ENCODE measurements around the gene EIF3J.

EIF3J gene

GRCh38 chr15:44500555-44500954, 36.4 kb upstream of the EIF3J start:
- CTCF ChIA-PET = interaction anchor here (0.6 kb wide), 1 partner anchor 228 kb away, joined by 3 read pairs; no protein-coding TSS in a partner anchor
- no peak for DNase-seq (ENCODE audit: low spot score)
- TF ChIP-seq, protein P1, sequence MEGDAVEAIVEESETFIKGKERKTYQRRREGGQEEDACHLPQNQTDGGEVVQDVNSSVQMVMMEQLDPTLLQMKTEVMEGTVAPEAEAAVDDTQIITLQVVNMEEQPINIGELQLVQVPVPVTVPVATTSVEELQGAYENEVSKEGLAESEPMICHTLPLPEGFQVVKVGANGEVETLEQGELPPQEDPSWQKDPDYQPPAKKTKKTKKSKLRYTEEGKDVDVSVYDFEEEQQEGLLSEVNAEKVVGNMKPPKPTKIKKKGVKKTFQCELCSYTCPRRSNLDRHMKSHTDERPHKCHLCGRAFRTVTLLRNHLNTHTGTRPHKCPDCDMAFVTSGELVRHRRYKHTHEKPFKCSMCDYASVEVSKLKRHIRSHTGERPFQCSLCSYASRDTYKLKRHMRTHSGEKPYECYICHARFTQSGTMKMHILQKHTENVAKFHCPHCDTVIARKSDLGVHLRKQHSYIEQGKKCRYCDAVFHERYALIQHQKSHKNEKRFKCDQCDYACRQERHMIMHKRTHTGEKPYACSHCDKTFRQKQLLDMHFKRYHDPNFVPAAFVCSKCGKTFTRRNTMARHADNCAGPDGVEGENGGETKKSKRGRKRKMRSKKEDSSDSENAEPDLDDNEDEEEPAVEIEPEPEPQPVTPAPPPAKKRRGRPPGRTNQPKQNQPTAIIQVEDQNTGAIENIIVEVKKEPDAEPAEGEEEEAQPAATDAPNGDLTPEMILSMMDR (conservative IDR thresholded peaks at IDR 0.05; ENCODE audit: low read depth) = no peak
- POLR2A ChIA-PET (ENCODE audit: low non-redundant PET) = no interaction called here
- no peak overlapping the region for H3K27ac ChIP-seq

DNA sequence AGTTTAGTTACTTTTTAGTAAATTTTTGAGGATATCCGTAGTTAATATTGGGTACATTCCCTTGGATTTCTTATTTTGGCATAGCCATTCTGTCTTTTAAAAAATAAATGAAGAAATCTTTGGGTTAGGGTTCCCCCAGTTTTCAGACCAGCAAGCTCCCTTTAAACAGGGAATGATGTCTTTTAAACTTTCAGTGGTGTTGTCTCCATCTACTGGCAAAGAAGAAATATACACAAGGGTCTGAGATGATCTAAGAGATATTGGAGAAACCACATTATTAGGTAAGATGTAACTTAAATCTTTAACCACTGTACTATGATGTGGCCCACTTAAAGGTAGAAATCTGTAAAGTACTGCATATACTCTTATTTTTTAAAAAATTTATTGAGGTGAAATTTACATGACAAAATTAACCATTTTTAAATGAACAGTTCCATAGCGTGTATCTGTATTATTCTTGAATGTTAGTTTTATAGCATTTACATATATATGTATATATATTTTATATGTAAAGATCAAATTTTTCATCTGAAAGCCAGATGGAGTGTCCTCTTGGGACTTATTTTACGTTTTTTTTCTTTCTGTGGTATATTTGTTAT, 35.1 kb upstream of the EIF3J start:
- ChIA-PET CTCF (interaction anchor here (0.5 to 1.4 kb wide), 9 partner anchors 8 to 115 kb away, joined by 3 to 5 read pairs (median 4); partner anchors contain the start of gene CTDSPL2), POLR2A (ENCODE audit: low non-redundant PET) (no interaction called here)
- TF ChIP-seq, protein P1 (conservative IDR thresholded peaks at IDR 0.05; ENCODE audit: low read depth) = peak; percentile 80
- peak; percentile 51 for DNase-seq (ENCODE audit: low spot score)
- no peak overlapping the region for H3K27ac ChIP-seq

DNA sequence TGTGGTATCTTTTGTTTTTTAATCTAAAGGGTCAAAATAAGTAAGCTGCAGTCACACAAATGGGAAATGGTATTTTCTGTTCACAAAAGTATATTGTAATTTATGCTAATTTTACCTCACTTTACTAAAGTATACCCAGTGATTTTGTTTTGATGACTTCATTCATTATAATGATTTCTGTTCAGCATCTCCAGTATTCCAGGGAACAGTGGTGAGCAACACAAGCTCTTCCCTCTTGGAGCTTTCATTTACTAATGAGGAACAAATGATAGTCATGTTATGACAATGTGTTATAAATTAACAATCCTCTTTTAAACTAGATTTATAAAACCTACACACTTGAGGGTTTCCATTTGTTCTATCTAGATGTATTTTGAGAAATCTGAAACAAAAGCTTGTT, 20.5 kb upstream of the EIF3J start:
- CTCF ChIA-PET = no interaction called here
- POLR2A ChIA-PET (ENCODE audit: low non-redundant PET) = no interaction called here

DNA sequence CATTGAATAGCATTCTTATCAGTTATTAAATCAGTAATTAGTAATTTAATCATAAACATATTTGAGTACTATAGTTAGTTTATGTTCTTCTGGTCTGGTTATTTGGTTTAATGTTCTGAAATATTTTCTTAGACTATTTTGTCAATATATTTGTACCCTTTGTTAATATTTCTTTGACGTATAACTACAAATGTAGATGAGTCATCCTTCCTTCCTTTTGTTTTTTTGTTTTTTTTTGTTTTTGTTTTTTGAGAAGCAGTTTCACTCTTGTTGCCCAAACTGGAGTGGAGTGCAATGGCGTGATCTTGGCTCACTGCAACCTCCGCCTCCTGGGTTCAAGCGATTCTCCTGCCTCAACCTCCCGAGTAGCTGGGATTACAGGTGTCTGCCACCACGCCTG, 17.4 kb upstream of the EIF3J start:
- no peak for DNase-seq (ENCODE audit: low spot score)
- no peak overlapping the region for H3K27ac ChIP-seq
- ChIA-PET POLR2A (ENCODE audit: low non-redundant PET) (no interaction called here), CTCF (no interaction called here)
- TF ChIP-seq, protein P1 (conservative IDR thresholded peaks at IDR 0.05; ENCODE audit: low read depth) = no peak

More for the DNA sequence above, 20.5 kb upstream of the EIF3J start:
- DNase-seq (ENCODE audit: low spot score) = no peak
- H3K27ac ChIP-seq = no peak overlapping the region
- TF ChIP-seq, protein P1 (conservative IDR thresholded peaks at IDR 0.05; ENCODE audit: low read depth) = no peak

- ChIA-PET POLR2A (ENCODE audit: low non-redundant PET) (no interaction called here), CTCF (no interaction called here)
- DNase-seq (ENCODE audit: low spot score) = no peak
- H3K27ac ChIP-seq = no peak overlapping the region
- TF ChIP-seq, protein P1 (conservative IDR thresholded peaks at IDR 0.05; ENCODE audit: low read depth) = no peak
These were observed 11.9 kb upstream of the EIF3J start for GRCh38 chr15:44525018-44525417.

DNA sequence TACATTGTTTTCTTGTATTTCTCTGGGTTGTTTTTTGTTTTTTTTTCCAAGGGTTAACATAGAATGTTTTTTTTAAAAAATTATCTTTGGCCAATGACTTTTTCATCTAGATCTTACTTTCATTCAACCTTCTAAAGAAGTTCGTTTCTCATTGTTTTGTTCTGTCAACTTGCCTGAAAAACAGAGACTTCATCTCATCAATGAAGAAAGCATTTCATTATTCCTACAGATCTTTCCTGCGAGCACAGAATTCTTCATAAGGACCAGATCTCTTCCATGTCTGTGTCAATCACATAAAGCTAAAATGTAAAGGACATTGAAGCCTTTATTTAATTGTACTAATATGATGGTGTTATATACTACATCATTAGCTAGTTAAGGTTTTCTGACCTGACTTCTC, 9.7 kb upstream of the EIF3J start:
- ChIA-PET POLR2A (ENCODE audit: low non-redundant PET) (interaction anchor here (0.5 kb wide), 1 partner anchor 132 kb away, joined by 4 read pairs; no protein-coding TSS in a partner anchor), CTCF (no interaction called here)
- DNase-seq (ENCODE audit: low spot score) = no peak
- TF ChIP-seq, protein P1 (conservative IDR thresholded peaks at IDR 0.05; ENCODE audit: low read depth) = no peak
- H3K27ac ChIP-seq = no peak overlapping the region
